Measurements from ENCODE around the gene VILL.
A peak's percentile ranks its signal among the peaks of the same experiment; 100 is the strongest.
"Not testable (repeated sequence)": the region's sequence is repeated elsewhere in the genome, so short reads cannot be mapped to it uniquely, and the experiment has no call there.

The VILL gene

GRCh38 chr3:38019658-38020341 is 29.2 kb downstream of the VILL start:
- DNase-seq = no peak

- DNase-seq = no peak
These were observed 29.7 kb downstream of the VILL start for GRCh38 chr3:38020342-38020726.

DNA sequence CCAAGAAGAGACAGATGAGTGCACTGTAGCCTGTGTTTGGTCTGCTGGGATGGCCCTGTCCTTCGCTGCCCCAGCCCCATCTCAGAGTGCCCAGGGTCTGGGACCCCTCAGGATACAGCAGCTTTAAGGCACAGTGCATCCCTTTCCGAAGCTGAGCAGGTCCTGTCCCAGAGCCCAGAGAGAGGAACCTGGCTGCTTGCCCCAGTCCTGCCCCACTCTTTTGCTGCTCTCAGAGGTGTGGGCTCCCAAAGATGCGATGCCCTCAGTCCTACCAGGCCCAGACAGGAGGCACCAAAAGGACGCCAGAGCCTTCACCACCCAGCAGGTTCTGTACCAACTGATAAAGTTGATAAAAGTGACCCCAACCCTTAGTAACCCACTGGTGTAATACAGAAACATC is 30.6 kb downstream of the VILL start:
- DNase-seq = no peak

DNA sequence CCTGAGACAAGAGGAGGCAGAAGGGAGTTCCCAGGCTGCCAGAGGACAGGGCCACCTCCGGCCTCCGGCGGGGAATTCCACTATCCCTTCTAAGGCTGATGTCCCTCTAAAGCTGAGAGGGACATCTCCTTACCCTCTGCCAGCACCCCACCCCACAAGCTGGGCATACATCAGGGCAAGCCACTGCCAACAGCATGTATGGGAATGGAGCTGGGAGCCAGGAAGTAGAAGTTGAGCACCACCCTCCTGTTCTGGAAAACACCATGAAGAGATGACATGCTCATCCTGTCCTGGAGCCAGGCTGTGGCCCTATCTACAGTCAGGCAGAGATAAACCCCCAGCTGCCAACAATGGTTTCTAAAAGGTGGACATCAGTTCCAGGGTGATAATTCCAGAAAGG is 31.7 kb downstream of the VILL start:
- DNase-seq = no peak

DNA sequence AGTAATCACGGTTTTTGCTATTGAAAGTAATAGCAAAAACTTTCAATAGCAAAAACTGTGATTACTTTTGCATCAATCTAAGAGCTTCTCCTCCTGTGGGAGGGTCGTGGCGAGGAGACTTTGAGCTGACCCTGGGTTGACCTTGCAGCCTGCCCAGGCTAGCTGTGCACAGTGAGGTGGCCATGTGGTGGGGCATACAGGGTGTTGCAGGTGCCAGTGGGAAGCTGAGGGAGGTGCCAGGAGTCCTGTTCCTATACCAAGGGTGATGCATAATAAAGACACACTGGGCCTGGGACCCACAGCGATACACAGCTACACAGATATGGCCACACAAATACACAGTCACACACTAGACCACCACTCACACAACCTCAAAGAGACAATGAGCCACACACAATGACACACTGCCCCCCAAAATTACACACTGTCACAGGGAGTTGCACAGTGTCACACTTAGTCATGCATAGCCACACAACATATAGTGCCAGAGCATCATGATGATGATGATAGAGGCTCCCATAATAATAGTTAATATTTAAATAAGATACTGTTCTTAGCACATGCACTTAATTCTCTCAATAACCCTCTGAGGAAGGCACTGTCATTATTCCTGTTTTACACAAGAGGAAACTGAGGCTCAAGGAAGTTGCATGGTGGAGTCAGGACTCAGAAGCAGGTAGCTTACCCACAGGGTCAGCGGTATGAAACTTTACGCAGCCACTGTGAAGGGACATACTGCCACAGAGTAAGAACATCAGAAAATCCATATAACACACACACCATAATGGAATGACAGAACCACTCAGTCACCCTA is 32.5 kb downstream of the VILL start:
- no peak for DNase-seq

GRCh38 chr3:38026856-38027255 is 36.3 kb downstream of the VILL start:
- no peak for DNase-seq

DNA sequence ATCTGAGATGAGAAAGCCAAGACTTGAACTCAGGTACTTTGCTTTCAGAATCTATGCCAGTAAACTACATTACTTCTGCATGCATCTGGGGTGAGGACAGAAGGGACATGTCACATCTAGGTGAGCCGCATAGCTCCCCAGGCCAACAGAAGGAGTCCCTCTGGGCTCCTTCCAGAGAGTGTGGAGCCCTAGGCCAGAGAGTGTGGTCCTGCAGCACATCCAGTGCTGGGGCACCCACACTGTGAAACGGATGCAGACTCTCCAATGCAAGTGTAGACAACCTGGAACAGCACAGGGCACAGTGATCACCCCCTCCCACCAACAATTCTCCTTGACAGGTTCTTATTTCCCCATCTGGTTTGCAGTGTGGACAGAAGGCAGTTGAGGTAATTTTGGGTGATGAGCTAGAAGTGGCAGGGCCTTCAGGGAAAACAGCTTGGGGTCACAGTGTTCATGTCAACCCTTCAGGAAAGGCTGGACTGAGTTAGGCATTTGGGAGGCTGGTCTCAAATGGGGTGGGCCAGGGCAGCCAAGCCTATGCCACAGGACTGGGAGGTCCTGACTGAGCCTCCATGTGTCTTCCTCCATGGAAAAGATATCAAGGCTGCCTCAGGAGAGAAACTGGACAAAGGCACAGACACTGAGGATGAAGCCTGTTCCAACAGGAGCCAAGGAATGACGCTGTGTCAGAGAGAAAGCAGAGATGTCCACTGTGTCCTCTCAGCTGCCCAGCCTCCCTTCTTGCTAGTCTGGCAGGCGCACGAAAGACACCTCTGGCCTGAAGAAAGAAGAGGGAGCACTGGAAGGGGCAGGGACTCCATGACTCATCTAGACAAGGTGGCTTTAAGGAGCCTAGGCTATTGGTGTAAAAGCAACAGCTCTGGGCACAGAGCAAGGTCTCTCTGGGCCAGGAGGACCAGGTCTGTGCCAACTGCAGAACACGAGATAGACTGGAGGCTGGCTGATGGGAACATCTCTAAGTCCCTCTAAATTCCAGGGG is 37.2 kb downstream of the VILL start:
- DNase-seq = no peak

DNA sequence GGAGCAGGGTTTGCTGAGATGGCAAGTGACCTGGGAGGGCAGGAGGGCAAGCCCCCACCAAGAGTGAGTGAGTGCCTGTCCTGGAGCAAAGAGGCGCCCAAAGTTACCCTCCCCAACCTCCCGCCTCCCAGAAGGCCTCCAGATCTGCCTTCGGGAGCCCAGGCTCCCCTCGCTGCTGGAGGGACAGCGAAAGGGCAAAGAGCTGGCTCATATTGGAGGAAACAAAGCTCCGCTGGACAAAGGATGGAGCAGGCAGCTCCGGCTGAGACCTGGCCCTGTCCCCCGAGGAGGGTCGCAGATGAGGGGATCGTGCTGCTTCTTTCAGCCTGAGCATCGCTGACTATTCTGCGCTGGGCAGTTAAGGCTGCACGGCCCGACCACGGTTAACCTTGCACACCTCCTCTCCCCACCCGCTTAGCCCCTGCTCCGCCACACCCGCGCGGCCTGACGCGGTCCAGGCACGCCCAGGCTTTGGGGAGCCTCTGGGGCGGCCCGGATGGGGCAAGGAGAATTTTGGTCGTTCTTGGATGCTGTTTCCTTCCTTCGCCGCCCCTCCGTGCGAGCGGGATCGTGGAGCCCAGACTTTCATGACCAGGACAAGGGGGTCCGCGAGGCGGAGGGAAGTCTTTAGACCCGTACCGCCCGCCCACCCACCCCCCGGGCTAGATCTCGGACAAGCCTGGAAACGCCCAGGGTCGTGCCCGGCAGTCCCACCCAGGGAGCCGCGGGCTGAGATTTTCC is 38.2 kb downstream of the VILL start:
- DNase-seq = no peak

- DNase-seq = peak; percentile 23
These were observed 39.0 kb downstream of the VILL start, which contains the start of gene PLCD1 for GRCh38 chr3:38029400-38030125. TSS of gene PLCD1 (minus strand) at chr3:38029642. CDS start at chr3:38029539, 103 bp downstream.

GRCh38 chr3:38030126-38031021 is 39.8 kb downstream of the VILL start:
- DNase-seq = no peak

- DNase-seq = peak; percentile 57
These were observed 40.7 kb downstream of the VILL start for GRCh38 chr3:38031022-38031994.

- no peak for DNase-seq
These were observed 41.8 kb downstream of the VILL start for GRCh38 chr3:38032328-38032865.

DNA sequence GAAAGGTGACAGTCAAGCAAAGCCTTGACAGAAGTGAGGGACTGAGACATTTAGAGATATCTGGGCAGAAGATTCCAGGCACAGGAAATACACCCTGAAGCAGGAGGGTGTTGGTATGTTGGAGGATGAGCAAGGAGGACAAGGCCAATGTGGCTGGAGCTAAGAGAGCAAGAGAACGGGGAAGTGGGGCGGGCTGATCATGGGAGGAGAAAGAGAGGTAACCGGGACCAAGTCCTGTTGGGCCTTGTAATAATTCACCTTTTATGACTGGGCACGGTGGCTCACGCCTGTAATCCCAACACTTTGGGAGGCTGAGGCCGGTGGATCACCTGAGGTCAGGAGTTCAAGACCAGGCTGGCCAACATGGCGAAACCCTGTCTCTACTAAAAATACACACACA is 43.0 kb downstream of the VILL start:
- DNase-seq = not testable (repeated sequence)

DNA sequence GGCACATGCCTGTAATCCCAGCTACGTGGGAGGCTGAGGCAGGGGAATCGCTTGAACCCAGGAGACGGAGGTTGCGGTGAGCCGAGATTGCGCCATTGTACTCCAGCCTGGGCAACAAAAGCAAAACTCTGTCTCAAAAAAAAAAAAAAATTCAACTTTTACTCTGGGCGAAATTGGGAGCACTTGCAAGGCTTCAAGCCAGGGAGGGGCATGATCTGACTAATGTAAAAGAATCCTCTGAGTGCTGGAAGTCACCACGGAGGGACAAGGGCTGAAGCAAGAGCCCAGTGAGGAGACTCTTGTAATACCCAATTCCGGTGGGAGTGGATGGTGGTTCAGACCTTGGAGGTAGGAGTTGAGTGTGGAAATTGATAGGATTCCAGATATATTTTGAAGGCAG is 43.7 kb downstream of the VILL start:
- DNase-seq = not testable (repeated sequence)

GRCh38 chr3:38036286-38036685 is 45.7 kb downstream of the VILL start:
- no peak for DNase-seq

DNA sequence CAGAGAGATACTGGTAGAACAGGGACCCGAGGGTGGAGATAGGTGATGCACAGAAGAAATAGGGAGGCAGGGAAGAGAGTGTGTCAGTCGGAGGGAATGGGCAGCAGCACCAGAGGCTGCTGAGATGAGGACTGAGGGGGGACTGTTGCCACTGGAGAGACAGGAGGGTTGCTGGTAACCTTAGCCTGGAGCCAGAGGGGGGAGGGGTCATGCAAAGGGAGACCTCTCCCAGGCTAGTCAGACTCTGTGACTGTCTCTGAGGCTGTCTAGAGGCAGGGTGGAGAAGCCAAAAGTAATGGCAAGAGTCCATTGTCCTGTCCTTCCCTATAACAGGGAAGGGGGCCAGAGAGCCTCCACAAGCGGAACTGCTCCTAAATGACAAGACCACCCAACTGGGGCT is 46.3 kb downstream of the VILL start:
- DNase-seq = no peak

DNA sequence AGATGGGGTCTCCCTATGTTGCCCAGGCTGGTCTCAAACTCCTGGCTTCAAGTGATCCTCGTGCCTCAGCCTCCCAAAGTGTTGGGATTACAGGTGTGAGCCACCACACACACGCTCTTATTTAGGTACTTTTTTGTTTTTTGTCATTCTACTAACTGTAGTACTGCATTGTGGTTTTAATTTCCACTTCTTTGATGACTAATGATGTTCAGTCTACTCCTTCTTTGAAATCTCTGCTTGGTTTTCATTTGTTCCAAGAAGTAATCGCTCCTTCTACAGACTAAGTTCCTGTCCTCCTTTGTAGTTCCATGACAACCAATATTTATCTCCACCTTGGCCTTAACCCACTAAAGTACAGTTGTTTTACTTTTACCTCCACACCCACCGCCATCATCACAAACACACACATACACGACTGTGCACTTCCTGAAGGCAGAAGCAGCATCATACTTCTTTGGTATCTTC is 47.9 kb downstream of the VILL start:
- peak; percentile 48 for DNase-seq

DNA sequence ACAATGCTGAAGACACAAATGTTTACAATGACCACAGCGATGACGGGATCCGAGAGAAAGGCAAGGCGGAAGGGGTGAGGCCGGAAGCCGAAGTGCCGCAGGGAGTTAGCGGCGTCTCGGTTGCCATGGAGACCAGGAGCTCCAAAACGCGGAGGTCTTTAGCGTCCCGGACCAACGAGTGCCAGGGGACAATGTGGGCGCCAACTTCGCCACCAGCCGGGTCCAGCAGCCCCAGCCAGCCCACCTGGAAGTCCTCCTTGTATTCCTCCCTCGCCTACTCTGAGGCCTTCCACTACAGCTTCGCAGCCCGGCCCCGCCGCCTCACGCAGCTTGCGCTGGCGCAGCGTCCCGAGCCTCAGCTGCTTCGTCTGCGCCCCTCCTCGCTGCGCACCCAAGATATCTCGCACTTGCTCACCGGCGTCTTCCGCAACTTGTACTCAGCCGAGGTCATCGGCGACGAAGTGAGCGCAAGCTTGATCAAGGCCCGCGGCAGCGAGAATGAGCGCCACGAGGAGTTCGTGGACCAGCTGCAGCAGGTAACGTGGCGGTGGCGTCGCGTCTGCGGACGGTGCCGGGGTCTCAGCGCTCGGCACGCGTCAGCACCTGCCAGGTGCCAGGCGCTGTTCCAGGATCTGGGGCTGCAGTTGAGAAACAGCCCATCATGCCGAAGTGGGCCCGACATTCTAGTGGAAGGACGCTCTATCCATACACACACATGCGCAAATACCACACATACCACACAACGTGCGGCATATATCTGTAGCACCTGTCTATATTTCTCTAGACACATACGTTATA is 48.7 kb downstream of the VILL start, which contains the start of gene DLEC1:
Gene DLEC1, plus strand, starts transcription at position 108 of the 798 bp plus-strand sequence. Its CDS starts 18 bp downstream, at position 126.
- DNase-seq = peak; percentile 80
